Tibial artery (tissue), 4 donors: ENCODE results near the gene LMAN1L.

Experiments
- DNase-seq, 2 donors: peaks; one replicate each; pipeline ENCODE4 v3.0.0-alpha.2; 2019
- H3K27ac ChIP-seq, 2 donors: fragments of 200-600 bp; sonication (generic) in 1 of 2; 1 replicate in 1 of 2; 2 replicates in 1 of 2; pipeline ENCODE4 v1.5.1; 2018 to 2019; ENCODE audit warnings: mild to moderate bottlenecking in 1 of 2
- H3K27me3 ChIP-seq, 2 donors: fragments of 200-600 bp; sonication (generic) in 1 of 2; one replicate each; pipeline versions ENCODE4 v1.5.1 to v1.6.0; 2016 to 2019
- H3K36me3 ChIP-seq, 3 donors: fragments of 200-600 bp; sonication (generic) in 2 of 3; one replicate each; pipeline ENCODE4 v1.5.1; 2016 to 2019; ENCODE audit warnings: mild to moderate bottlenecking in 2 of 3
- H3K4me1 ChIP-seq, 4 donors: fragments of 200-600 bp; sonication (generic) in 2 of 4; 1 replicate in 3 of 4; 2 replicates in 1 of 4; pipeline ENCODE4 v1.5.1; 2016 to 2019
- H3K4me3 ChIP-seq, 2 donors: fragments of 200-600 bp; sonication (generic) in 1 of 2; 1 replicate in 1 of 2; 2 replicates in 1 of 2; pipeline ENCODE4 v1.5.1; 2018 to 2019; ENCODE audit warnings: mild to moderate bottlenecking in 2 of 2
- H3K9me3 ChIP-seq, 3 donors: fragments of 200-600 bp; sonication (generic) in 1 of 3; one replicate each; pipeline ENCODE4 v1.5.1; 2016 to 2019
- intact Hi-C: fragments of 100-400 bp; cut with DNase I; formaldehyde crosslinking; loops from one replicate; pipeline ENCODE4 v1.15.0; 2023; ENCODE audit warnings: low total_unique reads
- TF ChIP-seq, protein P1 (sequence below), 2 experiments: fragments of 200-600 bp in 1 of 2; fragments of 450-650 bp in 1 of 2; IDR thresholded peaks; one replicate each; pipeline ENCODE4 v1.5.1; 2017 to 2019; ENCODE audit warnings: antibody characterized with exemption in 2 of 2, mild to moderate bottlenecking in 1 of 2, moderate library complexity in 1 of 2

Gene LMAN1L

DNA sequence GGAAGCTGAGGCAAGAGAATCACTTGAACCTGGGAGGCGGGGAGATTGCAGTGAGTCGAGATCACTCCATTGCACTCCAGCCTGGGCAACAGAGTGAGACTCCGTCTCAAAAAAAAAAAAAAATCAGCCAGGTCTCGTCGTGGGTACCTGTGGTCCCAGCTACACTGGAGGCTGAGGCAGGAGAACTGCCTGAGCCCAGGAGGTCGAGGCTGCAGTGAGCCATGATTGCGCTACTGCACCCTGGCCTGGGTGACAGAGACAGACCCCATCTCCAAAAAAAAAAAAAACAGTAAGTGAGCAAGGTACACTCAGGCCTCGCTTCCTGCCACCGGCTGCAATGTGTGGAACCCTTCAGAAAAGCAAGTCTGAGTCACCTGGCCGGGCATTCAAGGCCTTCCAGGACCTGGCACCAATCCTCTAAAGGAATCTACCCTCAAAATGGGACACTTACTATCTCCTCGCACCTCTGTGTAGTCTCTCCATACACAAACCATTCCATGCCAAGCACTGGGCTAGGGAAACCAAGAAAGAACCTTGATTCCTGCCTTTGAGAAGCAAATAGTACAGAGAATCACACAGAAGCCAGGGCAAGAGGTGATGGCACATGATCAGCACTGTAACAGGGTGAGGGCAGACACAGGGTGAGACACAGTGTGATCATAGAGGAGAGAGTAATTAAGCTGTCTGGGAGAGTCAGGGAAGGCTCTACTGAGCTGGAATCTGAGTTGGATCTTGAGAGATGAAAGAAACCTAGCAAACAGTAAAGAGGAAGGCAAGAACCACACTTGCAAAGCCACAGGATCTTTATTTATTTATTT lies 50.8 kb downstream of the LMAN1L start:
- no peak for DNase-seq
- H3K9me3 ChIP-seq = no peaks in the 10 kb centered on the region
- intact Hi-C loops = no loop called here
- no peaks in the 10 kb centered on the region for H3K27me3 ChIP-seq
- H3K4me1 ChIP-seq = peaks cover 0 to 29% (median 12%) of the 10 kb centered on the region in 4 donors
- no peak overlapping the region for H3K27ac ChIP-seq
- TF ChIP-seq, protein P1, sequence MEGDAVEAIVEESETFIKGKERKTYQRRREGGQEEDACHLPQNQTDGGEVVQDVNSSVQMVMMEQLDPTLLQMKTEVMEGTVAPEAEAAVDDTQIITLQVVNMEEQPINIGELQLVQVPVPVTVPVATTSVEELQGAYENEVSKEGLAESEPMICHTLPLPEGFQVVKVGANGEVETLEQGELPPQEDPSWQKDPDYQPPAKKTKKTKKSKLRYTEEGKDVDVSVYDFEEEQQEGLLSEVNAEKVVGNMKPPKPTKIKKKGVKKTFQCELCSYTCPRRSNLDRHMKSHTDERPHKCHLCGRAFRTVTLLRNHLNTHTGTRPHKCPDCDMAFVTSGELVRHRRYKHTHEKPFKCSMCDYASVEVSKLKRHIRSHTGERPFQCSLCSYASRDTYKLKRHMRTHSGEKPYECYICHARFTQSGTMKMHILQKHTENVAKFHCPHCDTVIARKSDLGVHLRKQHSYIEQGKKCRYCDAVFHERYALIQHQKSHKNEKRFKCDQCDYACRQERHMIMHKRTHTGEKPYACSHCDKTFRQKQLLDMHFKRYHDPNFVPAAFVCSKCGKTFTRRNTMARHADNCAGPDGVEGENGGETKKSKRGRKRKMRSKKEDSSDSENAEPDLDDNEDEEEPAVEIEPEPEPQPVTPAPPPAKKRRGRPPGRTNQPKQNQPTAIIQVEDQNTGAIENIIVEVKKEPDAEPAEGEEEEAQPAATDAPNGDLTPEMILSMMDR (IDR thresholded peaks at IDR 0.05) = no peak
- H3K4me3 ChIP-seq = no peak overlapping the region
- H3K36me3 ChIP-seq = peaks cover 0 to 14% (median 0%) of the 10 kb centered on the region in 3 donors

DNA sequence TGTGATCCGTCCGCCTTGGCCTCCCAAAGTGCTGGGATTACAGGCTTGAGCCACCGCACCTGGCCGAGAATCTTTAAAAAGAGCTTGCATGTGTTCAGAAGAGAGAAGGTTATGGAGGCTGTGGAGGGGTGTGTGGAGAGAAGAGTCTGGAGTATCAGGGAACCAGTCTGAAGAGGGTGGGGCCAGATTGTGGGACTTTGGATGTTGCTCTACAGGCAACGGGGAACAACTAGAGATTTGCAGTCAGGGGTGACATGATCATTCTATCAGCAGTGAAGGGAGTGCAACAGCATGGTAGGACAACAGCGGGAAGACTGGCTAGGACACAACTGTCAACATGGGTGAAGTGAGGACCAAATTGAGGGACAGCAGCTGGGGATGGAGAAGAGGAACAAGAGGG lies 51.7 kb downstream of the LMAN1L start:
- no peaks in the 10 kb centered on the region for H3K27me3 ChIP-seq
- peaks cover 0 to 15% (median 0%) of the 10 kb centered on the region in 3 donors for H3K36me3 ChIP-seq
- H3K4me1 ChIP-seq = peaks cover 0 to 36% (median 15%) of the 10 kb centered on the region in 4 donors
- intact Hi-C loops = no loop called here
- DNase-seq = no peak
- no peak overlapping the region for H3K4me3 ChIP-seq
- no peak overlapping the region for H3K27ac ChIP-seq
- TF ChIP-seq, protein P1 (IDR thresholded peaks at IDR 0.05) = no peak
- H3K9me3 ChIP-seq = no peaks in the 10 kb centered on the region

DNA sequence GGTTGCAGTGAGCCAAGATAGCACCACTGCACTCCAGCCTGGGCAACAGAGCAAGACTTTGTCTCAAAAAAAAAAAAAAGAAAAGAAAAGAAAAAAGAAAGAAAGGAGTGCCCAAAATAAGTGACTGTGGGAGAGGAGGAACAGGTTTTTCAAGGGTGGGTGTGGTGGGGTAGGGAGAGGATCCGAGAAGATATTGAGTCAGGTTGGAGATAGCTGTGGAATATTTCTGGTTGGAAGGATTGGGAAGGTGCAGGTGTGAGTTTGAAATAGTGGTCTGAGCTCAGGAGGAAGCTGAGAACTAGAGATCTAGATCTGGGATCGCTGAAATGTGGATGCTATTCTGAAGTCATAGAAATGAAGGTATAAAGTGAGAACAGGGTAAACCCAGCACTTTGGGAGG lies 52.7 kb downstream of the LMAN1L start:
- no peak overlapping the region for H3K27ac ChIP-seq
- peaks cover 0 to 15% (median 0%) of the 10 kb centered on the region in 3 donors for H3K36me3 ChIP-seq
- no peaks in the 10 kb centered on the region for H3K27me3 ChIP-seq
- H3K4me1 ChIP-seq = peaks cover 0 to 47% (median 21%) of the 10 kb centered on the region in 4 donors
- DNase-seq = no peak
- H3K9me3 ChIP-seq = no peaks in the 10 kb centered on the region
- no peak overlapping the region for H3K4me3 ChIP-seq
- intact Hi-C loops = no loop called here
- TF ChIP-seq, protein P1 (IDR thresholded peaks at IDR 0.05) = no peak

DNA sequence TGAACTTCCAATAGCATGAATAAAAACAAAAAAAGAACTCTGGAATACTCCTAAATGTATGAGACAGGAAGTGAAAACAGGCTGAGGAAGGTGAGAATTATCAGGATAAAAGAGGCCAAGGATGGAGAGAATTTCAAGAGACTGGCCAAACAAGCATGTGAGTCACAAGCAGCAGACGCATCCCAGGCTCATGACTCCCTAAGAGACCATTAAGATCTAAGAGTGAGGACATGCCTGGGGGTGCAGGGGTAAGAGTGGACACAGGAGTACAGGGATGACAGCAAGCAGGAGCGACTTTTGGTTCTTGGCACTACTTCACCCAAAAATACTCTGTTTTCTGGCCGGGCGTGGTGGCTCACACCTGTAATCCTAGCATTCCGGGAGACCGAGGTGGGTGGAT lies 53.5 kb downstream of the LMAN1L start:
- peak in 1 of 2 donors; percentile 36 for DNase-seq
- intact Hi-C loops = no loop called here
- Histone ChIP-seq H3K9me3 (no peaks in the 10 kb centered on the region), H3K36me3 (peaks cover 0 to 15% (median 0%) of the 10 kb centered on the region in 3 donors), H3K4me3 (no peak overlapping the region), H3K27me3 (no peaks in the 10 kb centered on the region), H3K4me1 (peaks cover 5 to 54% (median 29%) of the 10 kb centered on the region in 4 donors), H3K27ac (no peak overlapping the region)
- TF ChIP-seq, protein P1 (IDR thresholded peaks at IDR 0.05) = no peak

DNA sequence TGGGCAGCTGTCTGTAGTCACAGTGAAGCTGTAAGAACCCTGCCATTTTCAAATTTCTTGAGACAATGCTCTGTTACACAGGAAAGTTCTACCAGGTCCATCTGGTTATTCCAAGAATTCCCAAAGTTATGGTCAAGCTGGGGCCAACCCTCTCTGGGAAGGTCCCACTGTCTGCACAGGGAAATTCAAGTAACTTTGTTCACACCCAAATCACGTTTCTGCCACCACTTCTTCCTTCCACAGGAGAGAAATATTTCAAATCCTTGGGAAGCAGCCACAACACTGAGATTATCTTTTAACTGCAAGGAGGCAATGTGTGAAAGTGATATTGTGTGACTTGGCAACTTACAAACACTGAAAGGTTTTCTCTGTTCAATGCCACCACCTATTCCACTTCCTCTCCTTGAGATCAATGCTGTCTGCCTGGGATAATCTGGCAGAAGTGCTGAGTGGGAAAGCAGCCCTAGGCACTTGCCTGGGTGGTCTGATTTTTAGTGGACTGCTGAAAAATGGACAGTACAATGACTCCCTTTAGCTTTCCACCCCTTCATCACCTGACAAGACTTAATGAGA lies 54.9 kb downstream of the LMAN1L start:
- H3K27ac ChIP-seq = no peak overlapping the region
- no peak overlapping the region for H3K4me3 ChIP-seq
- H3K36me3 ChIP-seq = peaks cover 0 to 15% (median 0%) of the 10 kb centered on the region in 3 donors
- DNase-seq = no peak
- H3K4me1 ChIP-seq = peaks cover 7 to 69% (median 41%) of the 10 kb centered on the region in 4 donors
- H3K27me3 ChIP-seq = no peaks in the 10 kb centered on the region
- intact Hi-C loops = no loop called here
- TF ChIP-seq, protein P1 (IDR thresholded peaks at IDR 0.05) = no peak
- no peaks in the 10 kb centered on the region for H3K9me3 ChIP-seq
